SK-N-SH (cell line): ENCODE measurements around the gene MRPL14. TPM values are rescaled to one million over a fixed set of nuclear protein-coding genes. Genes with fewer than 3 reads are reported as not detected.

Experiments used
- CTCF ChIA-PET: fragments of 300-600, 350-600 bp; formaldehyde crosslinking; extraction: SDS; loops from one replicate; lab custom pipeline; 2021; lab: Yijun Ruan, JAX
- POLR2A ChIA-PET: fragments of 350-600 bp; sonication (Branson Sonifier 250); formaldehyde crosslinking; extraction: SDS; loops from one replicate; lab custom pipeline; 2020; ENCODE audit warnings: antibody characterized with exemption, inconsistent platforms; lab: Yijun Ruan, JAX
- DNase-seq: peaks from one replicate; pipeline ENCODE4 v3.0.0; 2012
- H2AFZ ChIP-seq: fragments of 200-600 bp; sonication (generic); 2 replicates; pipeline ENCODE4 v1.8.1; 2016; ENCODE audit warnings: antibody characterized with exemption, mild to moderate bottlenecking, low read depth
- H3F3A ChIP-seq: fragments of 200-600 bp; sonication (generic); replicated peaks from 2 replicates; pipeline ENCODE3; 2016; ENCODE audit warnings: antibody characterized with exemption, mild to moderate bottlenecking; ENCODE audit not compliant: insufficient read depth
- H3K27ac ChIP-seq, 2 experiments: fragments of 200-500 bp in 1 of 2; fragments of 200-600 bp in 1 of 2; sonication (Bioruptor generic) in 1 of 2; sonication (generic), shearing (Covaris generic) in 1 of 2; 2 replicates each; pipeline versions ENCODE4 v1.5.1 to v1.6.1; 2014 to 2016; ENCODE audit warnings: low read depth in 2 of 2, inconsistent platforms in 1 of 2, low read length in 1 of 2, mild to moderate bottlenecking in 1 of 2, mixed read lengths in 1 of 2
- H3K27me3 ChIP-seq: fragments of 200-600 bp; sonication (generic), shearing (Covaris generic); 2 replicates; pipeline ENCODE4 v1.6.1; 2016; ENCODE audit warnings: mixed run types; ENCODE audit not compliant: insufficient read depth
- H3K36me3 ChIP-seq, 2 experiments: fragments of 200-500 bp in 1 of 2; fragments of 200-600 bp in 1 of 2; sonication (Bioruptor generic) in 1 of 2; sonication (generic) in 1 of 2; replicated peaks in 1 of 2; 2 replicates each; pipeline versions ENCODE3 to v1.5.1; 2014 to 2016; ENCODE audit warnings: low read length in 1 of 2, mild to moderate bottlenecking in 1 of 2; ENCODE audit not compliant: insufficient read depth in 2 of 2, control insufficient read depth in 1 of 2
- H3K4me1 ChIP-seq, 2 experiments: fragments of 200-500 bp in 1 of 2; fragments of 200-600 bp in 1 of 2; sonication (Bioruptor generic) in 1 of 2; sonication (generic), shearing (Covaris generic) in 1 of 2; 2 replicates each; pipeline versions ENCODE4 v1.5.1 to v1.6.1; 2014 to 2016; ENCODE audit warnings: low read depth in 1 of 2, low read length in 1 of 2, mixed run types in 1 of 2; ENCODE audit not compliant: insufficient read depth in 2 of 2, control insufficient read depth in 1 of 2
- H3K4me2 ChIP-seq: fragments of 200-600 bp; sonication (generic), shearing (Covaris generic); 2 replicates; pipeline ENCODE4 v1.6.1; 2017; ENCODE audit warnings: mixed run types
- H3K4me3 ChIP-seq, 2 experiments: fragments of 200-500 bp in 1 of 2; fragments of 200-600 bp in 1 of 2; sonication (Bioruptor generic) in 1 of 2; sonication (generic), shearing (Covaris generic) in 1 of 2; 2 replicates each; pipeline versions ENCODE4 v1.5.1 to v1.8.1; 2014 to 2016; ENCODE audit warnings: low read depth in 2 of 2, inconsistent platforms in 1 of 2, low read length in 1 of 2, mild to moderate bottlenecking in 1 of 2, mixed read lengths in 1 of 2, moderate library complexity in 1 of 2
- H3K79me2 ChIP-seq: fragments of 200-600 bp; sonication (generic); 2 replicates; pipeline ENCODE4 v1.8.1; 2017; ENCODE audit warnings: mild to moderate bottlenecking; ENCODE audit not compliant: insufficient read depth
- H3K9ac ChIP-seq: fragments of 200-600 bp; sonication (generic); 2 replicates; pipeline ENCODE4 v1.6.1; 2017; ENCODE audit warnings: mixed run types
- H3K9me2 ChIP-seq: fragments of 200-600 bp; sonication (generic); 2 replicates; pipeline ENCODE4 v1.6.1; 2017; ENCODE audit warnings: mixed run types
- H3K9me3 ChIP-seq: fragments of 200-600 bp; sonication (generic); 2 replicates; pipeline ENCODE4 v1.6.1; 2017; ENCODE audit warnings: mixed run types, mild to moderate bottlenecking, moderate library complexity
- H4K20me1 ChIP-seq: fragments of 200-600 bp; sonication (generic); 2 replicates; pipeline ENCODE4 v1.6.1; 2017; ENCODE audit warnings: mild to moderate bottlenecking, mixed run types; ENCODE audit not compliant: insufficient read depth
- CTCF ChIP-seq: fragments of 200-600 bp; sonication (generic); IDR thresholded peaks from 2 replicates; pipeline ENCODE4 v1.6.1; 2017; ENCODE audit warnings: antibody characterized with exemption, mild to moderate bottlenecking, moderate library complexity
- ELF1 ChIP-seq: IDR thresholded peaks from 2 replicates; pipeline ENCODE4 v1.4.0; 2012
- EZH2phosphoT487 ChIP-seq: fragments of 200-600 bp; sonication (generic); IDR thresholded peaks from 2 replicates; pipeline ENCODE4 v1.6.1; 2017; ENCODE audit warnings: low read depth, mixed run types, mild to moderate bottlenecking, antibody characterized with exemption, moderate library complexity, borderline replicate concordance
- FOSL2 ChIP-seq: IDR thresholded peaks from 2 replicates; pipeline ENCODE4 v1.4.0; 2012; ENCODE audit warnings: low read depth, mild to moderate bottlenecking, moderate library complexity, borderline replicate concordance
- FOXM1 ChIP-seq: IDR thresholded peaks from 2 replicates; pipeline ENCODE4 v1.4.0; 2012; ENCODE audit warnings: low read depth, mild to moderate bottlenecking
- GATA2 ChIP-seq: sonication (generic); formaldehyde crosslinking; IDR thresholded peaks from 2 replicates; pipeline ENCODE4 v1.5.0; 2020; ENCODE audit warnings: mild to moderate bottlenecking, missing genetic modification reagents
- IRF3 ChIP-seq: fragments of 150-350 bp; IDR thresholded peaks from 2 replicates; pipeline ENCODE4 v1.6.1; 2016; ENCODE audit warnings: mild to moderate bottlenecking, low read depth, low read length
- JUND ChIP-seq: IDR thresholded peaks from 2 replicates; pipeline ENCODE4 v1.4.0; 2012
- NFIC ChIP-seq: IDR thresholded peaks from 2 replicates; pipeline ENCODE4 v1.4.0; 2012; ENCODE audit warnings: borderline replicate concordance
- NRF1 ChIP-seq: IDR thresholded peaks from 2 replicates; pipeline ENCODE4 v1.6.1; 2012; ENCODE audit warnings: low read depth, mild to moderate bottlenecking, low read length
- RAD21 ChIP-seq: IDR thresholded peaks from 2 replicates; pipeline ENCODE4 v1.6.1; 2012; ENCODE audit warnings: mild to moderate bottlenecking, low read length
- RCOR1 ChIP-seq: fragments of 150-350 bp; IDR thresholded peaks from 2 replicates; pipeline ENCODE4 v1.6.1; 2017; ENCODE audit warnings: antibody characterized with exemption, low read length
- SMC3 ChIP-seq: IDR thresholded peaks from 2 replicates; pipeline ENCODE4 v1.6.1; 2012; ENCODE audit warnings: low read depth, low read length, improper control_type of control experiment
- WGBS: methylation state at CpG from one replicate; pipeline ENCODE4 v1.1.6; 2017; ENCODE audit warnings: low lambda C conversion rate; 5-methylcytosine and 5-hydroxymethylcytosine counted together
- polyA plus RNA-seq, 3 experiments: library from polyadenylated mRNA; depleted of rRNA; stranded (reverse); fragments of >200 nt; gene quantifications; 2 replicates each; pipeline ENCODE4 v1.2.3, GENCODE V29; 2012
- TF ChIP-seq, protein P1 (sequence below): fragments of 150-350 bp; IDR thresholded peaks from 2 replicates; pipeline ENCODE4 v1.6.1; 2017; ENCODE audit warnings: antibody characterized with exemption, low read length, low read depth, borderline replicate concordance
- TF ChIP-seq, protein P2 (sequence below): IDR thresholded peaks from 2 replicates; pipeline ENCODE4 v1.6.1; 2012; ENCODE audit warnings: mild to moderate bottlenecking, low read depth, low read length, moderate library complexity

The MRPL14 gene
- polyA plus RNA-seq, 1 of the 3 experiments (the other 2 are of a cell fraction), result 97.0 TPM

DNA sequence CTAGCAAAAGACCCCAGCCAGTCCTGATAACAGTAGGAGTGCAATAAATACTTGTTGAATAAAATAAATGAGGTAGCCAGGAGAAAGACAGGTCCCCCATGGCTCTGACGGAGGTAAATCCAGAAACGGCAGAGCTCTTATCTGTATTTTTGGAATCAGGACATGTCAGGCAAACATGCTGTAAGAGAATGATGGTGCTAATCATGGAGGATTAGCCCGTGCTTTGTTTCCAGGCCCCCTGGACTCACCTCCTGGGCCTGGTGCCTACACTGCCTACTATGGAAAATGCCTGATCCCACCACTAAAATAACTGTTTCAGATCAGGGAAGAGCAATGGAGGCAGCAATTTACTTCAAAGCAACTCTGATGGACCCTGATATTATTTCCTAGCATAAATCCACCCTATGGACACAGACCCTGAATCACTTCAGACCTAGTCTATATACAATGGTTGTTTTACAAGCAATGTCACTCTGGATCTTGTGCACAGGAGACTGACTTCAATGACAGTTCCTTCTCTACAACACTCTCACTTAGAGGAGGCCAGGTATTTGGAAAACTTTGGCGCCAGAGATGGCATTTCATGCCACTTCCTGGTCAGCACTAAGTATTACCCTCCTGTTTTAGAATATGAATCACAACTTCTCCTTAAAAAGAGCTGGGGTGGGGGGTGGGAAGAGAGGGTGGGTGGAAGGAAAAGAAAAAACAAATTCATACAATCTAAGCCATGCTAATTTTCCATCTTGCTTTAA is 6.4 kb downstream of the MRPL14 start:
- TF ChIP-seq IRF3 (no peak), RAD21 (no peak), FOSL2 (no peak), JUND (no peak), RCOR1 (no peak), ELF1 (no peak), SMC3 (no peak), EZH2phosphoT487 (no peak), NFIC (no peak), NRF1 (no peak), GATA2 (CRISPR knock-in tag) (no peak), FOXM1 (no peak), CTCF (no peak)
- TF ChIP-seq, protein P1, sequence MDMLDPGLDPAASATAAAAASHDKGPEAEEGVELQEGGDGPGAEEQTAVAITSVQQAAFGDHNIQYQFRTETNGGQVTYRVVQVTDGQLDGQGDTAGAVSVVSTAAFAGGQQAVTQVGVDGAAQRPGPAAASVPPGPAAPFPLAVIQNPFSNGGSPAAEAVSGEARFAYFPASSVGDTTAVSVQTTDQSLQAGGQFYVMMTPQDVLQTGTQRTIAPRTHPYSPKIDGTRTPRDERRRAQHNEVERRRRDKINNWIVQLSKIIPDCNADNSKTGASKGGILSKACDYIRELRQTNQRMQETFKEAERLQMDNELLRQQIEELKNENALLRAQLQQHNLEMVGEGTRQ, result no peak
- TF ChIP-seq, protein P2, sequence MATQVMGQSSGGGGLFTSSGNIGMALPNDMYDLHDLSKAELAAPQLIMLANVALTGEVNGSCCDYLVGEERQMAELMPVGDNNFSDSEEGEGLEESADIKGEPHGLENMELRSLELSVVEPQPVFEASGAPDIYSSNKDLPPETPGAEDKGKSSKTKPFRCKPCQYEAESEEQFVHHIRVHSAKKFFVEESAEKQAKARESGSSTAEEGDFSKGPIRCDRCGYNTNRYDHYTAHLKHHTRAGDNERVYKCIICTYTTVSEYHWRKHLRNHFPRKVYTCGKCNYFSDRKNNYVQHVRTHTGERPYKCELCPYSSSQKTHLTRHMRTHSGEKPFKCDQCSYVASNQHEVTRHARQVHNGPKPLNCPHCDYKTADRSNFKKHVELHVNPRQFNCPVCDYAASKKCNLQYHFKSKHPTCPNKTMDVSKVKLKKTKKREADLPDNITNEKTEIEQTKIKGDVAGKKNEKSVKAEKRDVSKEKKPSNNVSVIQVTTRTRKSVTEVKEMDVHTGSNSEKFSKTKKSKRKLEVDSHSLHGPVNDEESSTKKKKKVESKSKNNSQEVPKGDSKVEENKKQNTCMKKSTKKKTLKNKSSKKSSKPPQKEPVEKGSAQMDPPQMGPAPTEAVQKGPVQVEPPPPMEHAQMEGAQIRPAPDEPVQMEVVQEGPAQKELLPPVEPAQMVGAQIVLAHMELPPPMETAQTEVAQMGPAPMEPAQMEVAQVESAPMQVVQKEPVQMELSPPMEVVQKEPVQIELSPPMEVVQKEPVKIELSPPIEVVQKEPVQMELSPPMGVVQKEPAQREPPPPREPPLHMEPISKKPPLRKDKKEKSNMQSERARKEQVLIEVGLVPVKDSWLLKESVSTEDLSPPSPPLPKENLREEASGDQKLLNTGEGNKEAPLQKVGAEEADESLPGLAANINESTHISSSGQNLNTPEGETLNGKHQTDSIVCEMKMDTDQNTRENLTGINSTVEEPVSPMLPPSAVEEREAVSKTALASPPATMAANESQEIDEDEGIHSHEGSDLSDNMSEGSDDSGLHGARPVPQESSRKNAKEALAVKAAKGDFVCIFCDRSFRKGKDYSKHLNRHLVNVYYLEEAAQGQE, result no peak
- TF ChIP-seq, all 33 proteins: peak for 0
- no peak overlapping the region for H3K9ac ChIP-seq
- 83% methylated on average over 4 of the region's 4 CpGs for WGBS
- peaks cover 65% of the 10 kb centered on the region for H4K20me1 ChIP-seq
- no peaks in the 10 kb centered on the region for H3K9me2 ChIP-seq
- no peak overlapping the region for H3K4me3 ChIP-seq
- peaks cover 19% of the 10 kb centered on the region for H3F3A ChIP-seq
- H2AFZ ChIP-seq, result no peak overlapping the region
- peaks cover 94% of the 10 kb centered on the region for H3K79me2 ChIP-seq
- peaks cover 6% of the 10 kb centered on the region in 2 experiments for H3K36me3 ChIP-seq
- POLR2A ChIA-PET, result no interaction called here
- peak overlapping the region; percentile 11; the same call in 1 of the 2 replicates for H3K4me2 ChIP-seq
- CTCF ChIA-PET, result interaction anchor here (1.2 to 1.6 kb wide), 2 partner anchors 113 to 126 kb away, joined by 3 to 5 read pairs; no protein-coding TSS in a partner anchor
- no peak for DNase-seq
- H3K4me1 ChIP-seq, result peaks cover 27 to 59% of the 10 kb centered on the region in 2 experiments; a peak in 3 of 4 replicates
- H3K27ac ChIP-seq, result no peak overlapping the region
- H3K9me3 ChIP-seq, result no peaks in the 10 kb centered on the region
- no peaks in the 10 kb centered on the region for H3K27me3 ChIP-seq
